Measurements from ENCODE around the gene GNAO1. TPM values are rescaled to one million over a fixed set of nuclear protein-coding genes. Genes with fewer than 3 reads are reported as not detected.

The GNAO1 gene
- total and polyA plus RNA-seq, 5 donors = 69.4 to 163 (median 118) TPM

DNA sequence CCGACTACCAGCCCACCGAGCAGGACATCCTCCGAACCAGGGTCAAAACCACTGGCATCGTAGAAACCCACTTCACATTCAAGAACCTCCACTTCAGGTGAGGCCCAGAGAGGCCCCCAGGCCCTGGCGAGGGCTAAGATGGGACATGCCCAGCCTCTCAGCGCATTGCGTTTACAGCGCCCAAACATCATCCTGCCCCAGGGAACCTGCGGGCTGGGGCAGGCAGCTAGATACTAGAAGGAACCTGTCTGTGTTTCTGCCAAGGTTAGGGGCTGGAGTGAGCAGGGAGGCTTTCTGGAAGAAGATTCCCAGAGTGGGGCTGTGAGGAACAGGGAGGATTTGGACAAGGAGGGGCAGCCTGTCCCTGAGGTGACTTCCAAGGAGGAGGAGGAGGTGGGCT, 143.5 kb downstream of the GNAO1 start:
- no peak for ATAC-seq
- H3K4me3 ChIP-seq (ENCODE audit: low read length) = no peak overlapping the region
- H3K27me3 ChIP-seq (ENCODE audit: control insufficient read depth, insufficient read depth) = no peaks in the 10 kb centered on the region
- DNase-seq = peak in 1 of 3 donors; percentile 33
- WGBS = 91% methylated on average over 9 of the region's 9 CpGs
- intact Hi-C loops (cut with DNase I) = no loop called here
- peaks cover 2% of the 10 kb centered on the region for H3K4me1 ChIP-seq (ENCODE audit: control insufficient read depth, insufficient read depth, low read length)
- no peaks in the 10 kb centered on the region for H3K9me3 ChIP-seq (ENCODE audit: control insufficient read depth, low read length)
- H3K27ac ChIP-seq (ENCODE audit: low read length) = no peak overlapping the region

DNA sequence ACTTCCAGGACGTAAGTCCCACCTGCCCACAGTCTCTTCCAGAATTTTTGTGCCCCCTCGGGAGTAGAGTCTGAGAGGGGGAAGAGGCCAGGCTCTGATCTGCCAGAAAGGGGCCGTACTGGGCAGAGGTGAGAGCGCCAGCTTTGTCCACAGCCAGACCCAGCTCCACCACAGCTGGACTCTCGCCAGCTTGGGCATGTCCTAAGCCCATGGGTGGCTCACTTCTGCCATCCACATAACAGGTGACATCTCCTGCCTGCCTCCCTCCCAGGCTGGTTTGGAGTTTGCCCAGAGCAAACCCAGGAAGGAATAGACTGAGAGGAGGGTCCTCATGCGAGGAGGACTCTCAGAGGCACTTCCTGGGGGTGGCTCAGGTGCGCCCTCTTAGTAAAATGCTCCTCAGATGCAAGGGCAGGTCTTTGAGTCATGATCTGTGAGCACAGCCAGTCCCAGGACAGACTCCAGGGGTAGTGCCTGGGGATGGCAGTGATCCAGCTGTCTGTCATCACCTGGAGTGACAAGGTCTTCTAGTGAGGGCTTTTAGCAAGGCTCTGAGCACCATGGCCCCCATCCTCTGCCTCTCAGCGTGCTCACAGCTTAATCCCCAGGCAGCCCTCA, 144.9 kb downstream of the GNAO1 start:
- peak; percentile 64 to 82 (median 81) for DNase-seq
- peak overlapping the region; percentile 40 for H3K27ac ChIP-seq (ENCODE audit: low read length)
- peaks cover 2% of the 10 kb centered on the region for H3K4me1 ChIP-seq (ENCODE audit: control insufficient read depth, insufficient read depth, low read length)
- no peak overlapping the region for H3K4me3 ChIP-seq (ENCODE audit: low read length)
- intact Hi-C loops (cut with DNase I) = no loop called here
- ATAC-seq = peak; percentile 61 to 64
- H3K27me3 ChIP-seq (ENCODE audit: control insufficient read depth, insufficient read depth) = no peaks in the 10 kb centered on the region
- H3K9me3 ChIP-seq (ENCODE audit: control insufficient read depth, low read length) = no peaks in the 10 kb centered on the region
- WGBS = 79% methylated on average over 8 of the region's 8 CpGs

DNA sequence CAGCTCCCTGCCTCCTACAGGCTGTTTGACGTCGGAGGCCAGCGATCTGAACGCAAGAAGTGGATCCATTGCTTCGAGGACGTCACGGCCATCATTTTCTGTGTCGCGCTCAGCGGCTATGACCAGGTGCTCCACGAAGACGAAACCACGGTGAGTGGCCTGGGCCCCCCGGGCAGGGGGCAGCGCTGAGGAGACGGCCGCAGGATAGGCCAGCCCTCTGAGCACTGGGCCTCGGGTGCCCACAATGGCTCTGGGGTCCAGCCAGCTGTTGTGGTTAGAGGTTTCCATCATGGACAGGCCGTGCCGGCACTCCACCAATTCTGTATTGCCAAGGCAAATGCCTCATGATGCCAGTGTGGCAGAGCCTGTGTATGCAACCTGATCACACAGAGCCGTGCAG, 145.4 kb downstream of the GNAO1 start:
- Histone ChIP-seq H3K27me3 (ENCODE audit: control insufficient read depth, insufficient read depth) (no peaks in the 10 kb centered on the region), H3K4me1 (ENCODE audit: control insufficient read depth, insufficient read depth, low read length) (peaks cover 2% of the 10 kb centered on the region), H3K27ac (ENCODE audit: low read length) (peak overlapping the region; percentile 9), H3K4me3 (ENCODE audit: low read length) (no peak overlapping the region), H3K9me3 (ENCODE audit: control insufficient read depth, low read length) (no peaks in the 10 kb centered on the region)
- DNase-seq (no peak), ATAC-seq (no peak)
- intact Hi-C loops (cut with DNase I) = no loop called here
- 83% methylated on average over 21 of the region's 21 CpGs for WGBS

DNA sequence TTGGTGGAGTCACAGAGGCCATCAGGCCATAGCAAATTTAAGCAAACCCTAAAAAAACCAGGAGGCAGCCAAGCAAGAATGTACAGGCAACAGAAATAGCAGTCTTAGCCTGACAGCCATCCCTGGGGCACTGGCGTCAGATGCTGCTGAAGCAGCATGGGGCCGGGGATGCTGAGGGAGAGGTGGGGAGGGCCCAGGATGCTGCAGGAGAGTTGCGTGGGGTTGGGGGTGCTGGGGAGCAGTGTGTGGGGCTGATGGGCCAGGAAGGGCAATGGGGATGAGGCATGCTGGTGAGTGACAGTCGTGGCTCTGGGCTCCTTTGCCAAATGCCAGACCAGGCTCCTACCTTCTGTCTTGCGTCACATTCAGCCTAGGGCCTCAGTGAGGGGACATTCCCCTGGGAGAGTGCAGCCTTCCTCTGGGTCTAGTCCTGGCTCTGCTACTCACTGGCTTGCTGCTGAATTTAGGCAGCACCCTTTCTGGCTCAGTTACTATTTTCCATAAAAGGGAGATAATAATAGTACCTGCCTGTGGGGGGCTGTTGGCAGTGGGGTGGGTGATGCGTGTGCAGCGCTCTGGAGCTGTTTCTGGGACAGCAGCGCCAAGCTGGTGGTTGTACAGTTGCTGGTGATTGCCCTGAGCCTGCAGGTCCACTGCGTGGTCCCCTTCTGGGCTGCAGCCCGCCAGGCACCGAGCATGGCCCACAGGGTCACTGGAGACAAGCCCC, 146.0 kb downstream of the GNAO1 start:
- Histone ChIP-seq H3K27me3 (ENCODE audit: control insufficient read depth, insufficient read depth) (no peaks in the 10 kb centered on the region), H3K27ac (ENCODE audit: low read length) (no peak overlapping the region), H3K9me3 (ENCODE audit: control insufficient read depth, low read length) (no peaks in the 10 kb centered on the region), H3K4me1 (ENCODE audit: control insufficient read depth, insufficient read depth, low read length) (peaks cover 2% of the 10 kb centered on the region), H3K4me3 (ENCODE audit: low read length) (no peak overlapping the region)
- DNase-seq (peak in 2 of 3 donors; percentile 15 to 52), ATAC-seq (no peak)
- WGBS = 82% methylated on average over 11 of the region's 11 CpGs
- intact Hi-C loops (cut with DNase I) = no loop called here

DNA sequence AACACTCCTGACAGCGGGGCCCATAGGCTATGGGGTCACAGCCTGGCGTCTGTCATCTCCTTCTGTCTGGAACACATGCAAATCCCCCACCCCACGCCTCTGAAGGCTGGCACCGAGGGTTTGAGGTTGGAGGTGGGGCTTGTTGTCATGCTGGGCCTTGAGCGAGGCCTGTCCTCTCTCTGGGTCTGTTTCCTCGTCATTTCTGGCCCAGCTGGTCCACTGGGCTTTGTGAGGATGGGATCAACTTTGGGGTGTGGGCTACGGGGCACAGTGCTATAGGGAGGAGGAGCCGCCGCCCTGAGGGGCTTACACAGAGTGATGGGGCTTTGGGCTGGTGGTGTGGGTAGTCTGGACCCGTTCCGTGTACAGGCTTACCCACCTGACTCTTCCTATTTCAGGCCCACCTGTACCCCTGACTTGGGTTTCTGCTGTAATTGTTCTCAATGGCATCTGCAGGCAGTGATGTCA, 146.6 kb downstream of the GNAO1 start:
- no peaks in the 10 kb centered on the region for H3K9me3 ChIP-seq (ENCODE audit: control insufficient read depth, low read length)
- WGBS = 86% methylated on average over 11 of the region's 11 CpGs
- no peak overlapping the region for H3K27ac ChIP-seq (ENCODE audit: low read length)
- intact Hi-C loops (cut with DNase I) = no loop called here
- no peaks in the 10 kb centered on the region for H3K27me3 ChIP-seq (ENCODE audit: control insufficient read depth, insufficient read depth)
- H3K4me1 ChIP-seq (ENCODE audit: control insufficient read depth, insufficient read depth, low read length) = no peaks in the 10 kb centered on the region
- ATAC-seq = no peak
- DNase-seq = peak in 2 of 3 donors; percentile 25 to 29
- H3K4me3 ChIP-seq (ENCODE audit: low read length) = no peak overlapping the region

DNA sequence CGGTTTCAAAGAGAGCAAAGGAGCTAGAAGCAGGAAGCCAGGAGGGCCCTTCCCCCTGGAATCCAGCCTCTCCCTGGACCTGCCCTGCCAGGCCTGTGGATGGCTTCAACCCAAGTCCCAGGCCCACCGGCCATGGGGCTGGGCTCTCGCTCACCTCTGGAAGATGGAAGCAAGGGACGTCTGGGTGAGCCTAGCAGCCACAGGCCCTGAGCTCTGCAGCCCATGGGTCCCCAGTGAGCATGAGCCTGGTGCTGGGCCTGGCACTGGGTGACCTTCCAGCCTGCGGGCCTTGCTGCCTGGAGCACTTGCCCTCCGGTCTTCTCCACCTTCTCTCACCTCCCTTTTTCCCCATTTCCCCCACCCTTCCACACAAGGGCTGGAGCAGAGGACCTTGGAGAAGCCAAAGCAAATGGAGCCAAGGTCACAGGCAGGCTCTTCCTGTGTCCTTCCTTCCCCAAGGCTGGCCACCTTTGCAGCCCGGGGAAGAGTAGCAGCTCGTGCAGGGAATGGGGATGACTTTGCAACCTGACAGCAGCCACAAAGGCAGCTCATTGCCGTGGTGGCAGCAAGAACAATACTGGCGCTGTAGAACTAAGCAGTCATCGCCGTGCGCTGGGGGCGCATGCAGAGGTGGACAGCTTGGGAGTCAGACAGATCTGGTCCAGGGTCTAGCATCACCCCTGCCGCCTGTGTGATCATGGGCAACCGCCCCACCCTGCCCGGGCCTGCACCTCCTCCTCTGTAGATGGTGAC, 147.5 kb downstream of the GNAO1 start:
- ATAC-seq (no peak), DNase-seq (peak in 2 of 3 donors; percentile 38 to 41)
- H3K4me3 ChIP-seq (ENCODE audit: low read length) = no peak overlapping the region
- 87% methylated on average over 17 of the region's 17 CpGs for WGBS
- intact Hi-C loops (cut with DNase I) = no loop called here
- no peak overlapping the region for H3K27ac ChIP-seq (ENCODE audit: low read length)
- no peaks in the 10 kb centered on the region for H3K9me3 ChIP-seq (ENCODE audit: control insufficient read depth, low read length)
- no peaks in the 10 kb centered on the region for H3K4me1 ChIP-seq (ENCODE audit: control insufficient read depth, insufficient read depth, low read length)
- H3K27me3 ChIP-seq (ENCODE audit: control insufficient read depth, insufficient read depth) = no peaks in the 10 kb centered on the region

DNA sequence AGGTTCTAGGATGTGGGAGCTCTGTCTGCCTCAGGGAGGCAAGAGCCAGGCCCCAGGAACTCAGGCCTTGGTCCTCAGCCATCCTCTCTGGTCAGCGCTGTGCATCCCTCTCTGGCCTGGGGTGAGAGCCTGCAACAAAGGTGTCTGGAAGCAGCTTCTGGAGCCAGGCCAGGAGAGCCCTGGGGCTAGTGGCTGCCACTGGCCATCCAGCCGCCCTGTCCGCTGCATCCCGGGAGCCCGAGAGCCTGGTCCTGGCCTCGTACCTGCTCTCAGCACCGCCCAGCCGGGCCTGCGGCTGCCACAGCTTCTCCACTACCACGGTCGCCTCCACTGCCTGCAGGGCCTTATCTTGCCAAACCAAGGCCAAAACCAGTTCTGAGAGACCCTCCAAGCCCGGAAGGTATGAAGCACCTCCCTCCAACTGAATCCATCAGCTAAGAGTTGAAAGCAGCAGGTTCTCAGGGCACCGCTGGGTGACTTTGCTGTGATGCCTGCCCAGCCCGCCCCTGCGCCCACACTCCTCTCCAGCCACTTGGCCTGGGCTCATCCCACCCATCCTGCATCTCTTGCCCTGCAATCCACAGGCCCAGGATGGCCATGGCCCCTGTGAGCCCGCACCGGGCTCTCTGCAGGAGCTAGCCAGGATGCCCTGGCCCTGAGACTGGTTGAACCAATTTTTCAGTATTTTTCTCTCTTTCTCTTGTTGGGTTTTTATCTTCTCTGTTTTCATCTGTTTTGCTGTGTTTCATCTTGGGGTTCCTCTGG, 148.3 kb downstream of the GNAO1 start:
- Histone ChIP-seq H3K27me3 (ENCODE audit: control insufficient read depth, insufficient read depth) (no peaks in the 10 kb centered on the region), H3K9me3 (ENCODE audit: control insufficient read depth, low read length) (no peaks in the 10 kb centered on the region), H3K27ac (ENCODE audit: low read length) (no peak overlapping the region), H3K4me1 (ENCODE audit: control insufficient read depth, insufficient read depth, low read length) (no peaks in the 10 kb centered on the region), H3K4me3 (ENCODE audit: low read length) (no peak overlapping the region)
- intact Hi-C loops (cut with DNase I) = no loop called here
- DNase-seq (peak in 2 of 3 donors; percentile 48 to 55), ATAC-seq (no peak)
- 92% methylated on average over 17 of the region's 17 CpGs for WGBS

DNA sequence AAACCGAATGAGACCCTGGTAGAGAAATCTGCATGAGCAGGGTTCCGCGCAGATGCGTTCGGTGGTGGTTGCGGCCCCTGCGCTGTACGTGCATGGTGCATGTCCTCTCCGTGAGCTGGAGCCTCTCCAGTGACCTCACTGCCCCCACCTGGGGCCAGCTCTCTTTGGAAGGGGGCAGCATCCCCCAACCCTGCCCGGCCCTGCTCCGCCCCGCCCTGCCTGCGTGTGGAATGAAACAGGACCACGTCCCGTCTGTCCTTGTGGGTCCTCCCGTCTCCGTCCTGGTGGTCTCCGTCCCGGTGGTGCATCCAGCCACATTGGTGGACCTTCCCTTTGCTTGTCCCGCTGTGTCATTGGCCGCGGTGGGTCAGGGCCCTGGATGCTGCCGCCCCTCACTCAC, 149.1 kb downstream of the GNAO1 start:
- intact Hi-C loops (cut with DNase I) = no loop called here
- Histone ChIP-seq H3K27ac (ENCODE audit: low read length) (no peak overlapping the region), H3K4me3 (ENCODE audit: low read length) (no peak overlapping the region), H3K9me3 (ENCODE audit: control insufficient read depth, low read length) (no peaks in the 10 kb centered on the region), H3K4me1 (ENCODE audit: control insufficient read depth, insufficient read depth, low read length) (no peaks in the 10 kb centered on the region), H3K27me3 (ENCODE audit: control insufficient read depth, insufficient read depth) (no peaks in the 10 kb centered on the region)
- peak in 2 of 3 donors; percentile 27 to 37 for DNase-seq
- ATAC-seq = no peak
- WGBS = 95% methylated on average over 23 of the region's 23 CpGs

DNA sequence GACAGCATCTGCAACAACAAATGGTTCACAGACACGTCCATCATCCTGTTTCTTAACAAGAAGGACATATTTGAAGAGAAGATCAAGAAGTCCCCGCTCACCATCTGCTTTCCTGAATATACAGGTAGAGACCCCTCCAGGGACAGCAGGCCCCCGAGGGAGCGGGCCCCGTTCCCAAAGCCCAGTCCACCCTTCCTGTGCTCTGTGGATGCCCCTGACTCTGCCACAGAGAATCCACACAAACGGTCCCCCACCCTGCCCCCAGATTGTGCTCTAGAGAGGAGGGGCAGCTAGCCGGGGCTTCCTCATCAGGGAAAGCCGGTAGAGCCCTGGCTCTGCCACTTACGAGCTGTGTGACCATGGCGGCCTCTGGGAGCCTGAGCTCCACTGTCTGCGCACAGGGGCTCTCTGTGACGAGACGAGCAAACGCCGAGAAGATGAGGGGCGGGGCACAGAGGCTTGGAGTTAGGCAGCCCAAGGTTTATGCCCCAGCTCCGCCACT, 149.6 kb downstream of the GNAO1 start:
- Histone ChIP-seq H3K4me1 (ENCODE audit: control insufficient read depth, insufficient read depth, low read length) (no peaks in the 10 kb centered on the region), H3K27ac (ENCODE audit: low read length) (no peak overlapping the region), H3K27me3 (ENCODE audit: control insufficient read depth, insufficient read depth) (no peaks in the 10 kb centered on the region), H3K9me3 (ENCODE audit: control insufficient read depth, low read length) (no peaks in the 10 kb centered on the region), H3K4me3 (ENCODE audit: low read length) (no peak overlapping the region)
- 83% methylated on average over 17 of the region's 17 CpGs for WGBS
- DNase-seq (peak in 2 of 3 donors; percentile 38 to 45), ATAC-seq (no peak)
- intact Hi-C loops (cut with DNase I) = no loop called here

DNA sequence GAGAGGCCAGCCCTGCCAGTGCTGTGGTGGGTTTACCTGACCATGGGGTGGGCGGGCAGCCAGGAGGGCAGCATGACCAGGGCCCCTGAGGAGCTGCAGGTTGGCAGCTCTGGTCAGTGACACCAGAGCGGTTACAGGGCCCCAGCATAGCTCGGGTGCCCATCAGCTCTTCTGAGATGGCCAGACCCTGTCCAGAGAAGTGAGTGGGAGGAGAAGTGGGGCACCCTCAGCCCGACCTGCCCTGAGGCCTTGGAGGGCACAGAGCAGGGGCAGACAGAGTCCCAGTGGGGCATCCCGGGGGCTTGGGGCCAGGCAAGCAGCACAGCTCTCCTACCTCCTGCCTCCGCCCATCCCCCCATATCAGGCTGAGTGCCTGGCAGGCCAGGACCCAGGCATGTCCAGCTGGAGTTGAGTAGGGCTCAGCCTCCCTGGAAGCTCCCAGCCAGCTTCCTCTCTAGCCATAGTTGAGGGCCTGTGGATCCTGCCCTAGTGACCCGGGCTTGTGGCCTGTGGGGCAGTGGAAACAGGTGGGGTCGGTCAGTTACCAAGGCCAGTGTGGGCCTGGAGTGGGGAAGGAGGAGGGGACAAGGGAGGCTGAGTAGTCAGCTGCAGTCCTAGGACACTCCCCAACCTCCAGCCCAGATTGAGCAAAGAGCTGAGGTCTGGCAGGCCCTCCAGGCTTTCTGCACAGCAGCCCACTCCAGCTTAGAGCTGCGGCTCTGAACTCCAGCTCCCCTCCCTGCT, 150.5 kb downstream of the GNAO1 start:
- DNase-seq = peak in 2 of 3 donors; percentile 36 to 40
- Histone ChIP-seq H3K4me3 (ENCODE audit: low read length) (no peak overlapping the region), H3K27ac (ENCODE audit: low read length) (no peak overlapping the region), H3K27me3 (ENCODE audit: control insufficient read depth, insufficient read depth) (no peaks in the 10 kb centered on the region), H3K4me1 (ENCODE audit: control insufficient read depth, insufficient read depth, low read length) (no peaks in the 10 kb centered on the region), H3K9me3 (ENCODE audit: control insufficient read depth, low read length) (no peaks in the 10 kb centered on the region)
- ATAC-seq = peak in 1 of 2 donors; percentile 5
- 77% methylated on average over 9 of the region's 9 CpGs for WGBS
- intact Hi-C loops (cut with DNase I) = no loop called here

Data from right cardiac atrium (tissue), 5 donors.